ENCODE measurements around the gene SH3BGRL3. TPM values are rescaled to one million over a fixed set of nuclear protein-coding genes. Genes with fewer than 3 reads are reported as not detected.
"Not testable (repeated sequence)": the region's sequence is repeated elsewhere in the genome, so short reads cannot be mapped to it uniquely, and the experiment has no call there.

The SH3BGRL3 gene
- total RNA-seq, 1 donor from 2014 or later: 204 TPM

- DNase-seq (no peak), ATAC-seq (no peak)
- no peaks in the 10 kb centered on the region for H3K27me3 ChIP-seq (ENCODE audit: low read depth)
- TF ChIP-seq CTCF (IDR thresholded peaks at IDR 0.05): no peak
- H3K36me3 ChIP-seq: peaks cover 3% of the 10 kb centered on the region
- H3K4me3 ChIP-seq: no peak overlapping the region
- intact Hi-C loops (cut with DNase I): no loop called here
- H3K4me1 ChIP-seq: peaks cover 61% of the 10 kb centered on the region
- H3K9me3 ChIP-seq: no peaks in the 10 kb centered on the region
- peak overlapping the region; percentile 84 for H3K27ac ChIP-seq
These were observed 11.0 kb downstream of the SH3BGRL3 start for GRCh38 chr1:26290882-26291261.

GRCh38 chr1:26291433-26291832 lies 11.5 kb downstream of the SH3BGRL3 start:
- no peak for TF ChIP-seq CTCF (IDR thresholded peaks at IDR 0.05)
- DNase-seq: no peak
- no peak for ATAC-seq
- no peaks in the 10 kb centered on the region for H3K27me3 ChIP-seq (ENCODE audit: low read depth)
- no peak overlapping the region for H3K4me3 ChIP-seq
- intact Hi-C loops (cut with DNase I): no loop called here
- peaks cover 7% of the 10 kb centered on the region for H3K36me3 ChIP-seq
- peaks cover 56% of the 10 kb centered on the region for H3K4me1 ChIP-seq
- H3K27ac ChIP-seq: peak overlapping the region; percentile 84
- no peaks in the 10 kb centered on the region for H3K9me3 ChIP-seq

- Histone ChIP-seq H3K27ac (peak overlapping the region; percentile 6), H3K36me3 (peaks cover 12% of the 10 kb centered on the region), H3K9me3 (no peaks in the 10 kb centered on the region), H3K27me3 (ENCODE audit: low read depth) (no peaks in the 10 kb centered on the region), H3K4me3 (no peak overlapping the region), H3K4me1 (peaks cover 51% of the 10 kb centered on the region)
- no peak for DNase-seq
- no peak for TF ChIP-seq CTCF (IDR thresholded peaks at IDR 0.05)
- no peak for ATAC-seq
- intact Hi-C loops (cut with DNase I): no loop called here
These were observed 12.1 kb downstream of the SH3BGRL3 start for GRCh38 chr1:26291939-26292338.

- peaks cover 14% of the 10 kb centered on the region for H3K36me3 ChIP-seq
- intact Hi-C loops (cut with DNase I); ATAC-seq; H3K27ac ChIP-seq; H3K4me3 ChIP-seq; H3K9me3 ChIP-seq; H3K27me3 ChIP-seq (ENCODE audit: low read depth); DNase-seq: not testable (repeated sequence)
- H3K4me1 ChIP-seq: peaks cover 43% of the 10 kb centered on the region
These were observed 12.8 kb downstream of the SH3BGRL3 start for GRCh38 chr1:26292735-26293134.

GRCh38 chr1:26293911-26294463 lies 14.1 kb downstream of the SH3BGRL3 start:
- TF ChIP-seq CTCF (IDR thresholded peaks at IDR 0.05): no peak
- peaks cover 34% of the 10 kb centered on the region for H3K4me1 ChIP-seq
- no peaks in the 10 kb centered on the region for H3K9me3 ChIP-seq

GRCh38 chr1:26295194-26296138 lies 15.6 kb downstream of the SH3BGRL3 start:
- Histone ChIP-seq H3K4me1 (peaks cover 19% of the 10 kb centered on the region), H3K4me3 (no peak overlapping the region), H3K36me3 (peaks cover 14% of the 10 kb centered on the region), H3K9me3 (no peaks in the 10 kb centered on the region), H3K27ac (no peak overlapping the region), H3K27me3 (ENCODE audit: low read depth) (no peaks in the 10 kb centered on the region)
- intact Hi-C loops (cut with DNase I): no loop called here
- TF ChIP-seq CTCF (IDR thresholded peaks at IDR 0.05): no peak
- no peak for DNase-seq
- ATAC-seq: no peak

More at GRCh38 chr1:26293911-26294463, 14.1 kb downstream of the SH3BGRL3 start:
- Histone ChIP-seq H3K4me3 (no peak overlapping the region), H3K36me3 (peaks cover 14% of the 10 kb centered on the region), H3K27ac (no peak overlapping the region), H3K27me3 (ENCODE audit: low read depth) (no peaks in the 10 kb centered on the region)
- DNase-seq (no peak), ATAC-seq (no peak)
- intact Hi-C loops (cut with DNase I): no loop called here
